HFFc6 (cell line): ENCODE results near the gene ALG12. TPM values are rescaled to one million over a fixed set of nuclear protein-coding genes. Genes with fewer than 3 reads are reported as not detected.

Experiments used
- DNase-seq: peaks from one replicate; pipeline ENCODE4 v3.0.0-alpha.2; 2018
- H3K27ac Mint-ChIP-seq: 2 replicates; pipeline ENCODE4 v1.8.0; 2020; ENCODE audit warnings: mild to moderate bottlenecking, mixed read lengths
- H3K27me3 Mint-ChIP-seq: 2 replicates; pipeline ENCODE4 v1.8.0; 2021; ENCODE audit warnings: mild to moderate bottlenecking, moderate library complexity, mixed read lengths; ENCODE audit not compliant: insufficient read depth
- H3K36me3 Mint-ChIP-seq: 2 replicates; pipeline ENCODE4 v1.8.0; 2021; ENCODE audit warnings: low read depth, mixed read lengths
- H3K4me1 Mint-ChIP-seq: 2 replicates; pipeline ENCODE4 v1.8.0; 2020; ENCODE audit warnings: low read depth, mixed read lengths
- H3K4me3 Mint-ChIP-seq: 2 replicates; pipeline ENCODE4 v1.8.0; 2020; ENCODE audit warnings: mild to moderate bottlenecking, moderate library complexity, mixed read lengths
- H3K9me3 Mint-ChIP-seq: 2 replicates; pipeline ENCODE4 v1.8.0; 2020; ENCODE audit warnings: mild to moderate bottlenecking, mixed read lengths
- total RNA-seq, 6 experiments: library from RNA; stranded (reverse); fragmentation: NEBNext Ultra II Directional; extraction: Animal tissue kit (Norgen Biotek cat#: 25700); gene quantifications; 2 replicates in 1 of 6; 3 replicates in 5 of 6; pipeline ENCODE4 v1.2.3, GENCODE V29; 2021
- TF ChIP-seq, protein P1 (sequence below): fragments of 200-600 bp; sonication (generic); IDR thresholded peaks from 2 replicates; pipeline ENCODE4 v1.5.0; 2021; ENCODE audit warnings: antibody characterized with exemption, mild to moderate bottlenecking

ALG12 gene
- total RNA-seq, 6 experiments from 2014 or later = 17.2 to 25.1 (median 20.2) TPM

GRCh38 chr22:49882519-49883293, 35.5 kb downstream of the ALG12 start:
- Mint-ChIP-seq H3K36me3 (peaks cover 71% of the 10 kb centered on the region), H3K9me3 (peaks cover 19% of the 10 kb centered on the region), H3K4me3 (no peak overlapping the region), H3K4me1 (peaks cover 14% of the 10 kb centered on the region), H3K27me3 (peaks cover 1% of the 10 kb centered on the region; the same call in 1 of the 2 replicates), H3K27ac (no peak overlapping the region)
- TF ChIP-seq, protein P1, sequence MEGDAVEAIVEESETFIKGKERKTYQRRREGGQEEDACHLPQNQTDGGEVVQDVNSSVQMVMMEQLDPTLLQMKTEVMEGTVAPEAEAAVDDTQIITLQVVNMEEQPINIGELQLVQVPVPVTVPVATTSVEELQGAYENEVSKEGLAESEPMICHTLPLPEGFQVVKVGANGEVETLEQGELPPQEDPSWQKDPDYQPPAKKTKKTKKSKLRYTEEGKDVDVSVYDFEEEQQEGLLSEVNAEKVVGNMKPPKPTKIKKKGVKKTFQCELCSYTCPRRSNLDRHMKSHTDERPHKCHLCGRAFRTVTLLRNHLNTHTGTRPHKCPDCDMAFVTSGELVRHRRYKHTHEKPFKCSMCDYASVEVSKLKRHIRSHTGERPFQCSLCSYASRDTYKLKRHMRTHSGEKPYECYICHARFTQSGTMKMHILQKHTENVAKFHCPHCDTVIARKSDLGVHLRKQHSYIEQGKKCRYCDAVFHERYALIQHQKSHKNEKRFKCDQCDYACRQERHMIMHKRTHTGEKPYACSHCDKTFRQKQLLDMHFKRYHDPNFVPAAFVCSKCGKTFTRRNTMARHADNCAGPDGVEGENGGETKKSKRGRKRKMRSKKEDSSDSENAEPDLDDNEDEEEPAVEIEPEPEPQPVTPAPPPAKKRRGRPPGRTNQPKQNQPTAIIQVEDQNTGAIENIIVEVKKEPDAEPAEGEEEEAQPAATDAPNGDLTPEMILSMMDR = no peak
- no peak for DNase-seq

GRCh38 chr22:49881856-49882255, 36.4 kb downstream of the ALG12 start:
- Mint-ChIP-seq H3K27me3 (peaks cover 1% of the 10 kb centered on the region; the same call in 1 of the 2 replicates), H3K9me3 (peaks cover 20% of the 10 kb centered on the region), H3K4me3 (no peak overlapping the region), H3K36me3 (peaks cover 68% of the 10 kb centered on the region), H3K27ac (no peak overlapping the region), H3K4me1 (peaks cover 14% of the 10 kb centered on the region)
- TF ChIP-seq, protein P1 = no peak
- no peak for DNase-seq

- no peak for DNase-seq
- Mint-ChIP-seq H3K36me3 (peaks cover 64% of the 10 kb centered on the region), H3K4me3 (no peak overlapping the region), H3K27ac (no peak overlapping the region), H3K4me1 (peaks cover 14% of the 10 kb centered on the region), H3K27me3 (peaks cover 1% of the 10 kb centered on the region; the same call in 1 of the 2 replicates), H3K9me3 (peaks cover 23% of the 10 kb centered on the region)
- TF ChIP-seq, protein P1 = no peak
These were observed 38.0 kb downstream of the ALG12 start for GRCh38 chr22:49880281-49880680.

- Mint-ChIP-seq H3K36me3 (peaks cover 64% of the 10 kb centered on the region), H3K27ac (no peak overlapping the region), H3K4me1 (peaks cover 14% of the 10 kb centered on the region), H3K27me3 (peaks cover 1% of the 10 kb centered on the region; the same call in 1 of the 2 replicates), H3K9me3 (peaks cover 23% of the 10 kb centered on the region), H3K4me3 (no peak overlapping the region)
- no peak for DNase-seq
- TF ChIP-seq, protein P1 = no peak
These were observed 38.4 kb downstream of the ALG12 start for GRCh38 chr22:49879871-49880270.

DNA sequence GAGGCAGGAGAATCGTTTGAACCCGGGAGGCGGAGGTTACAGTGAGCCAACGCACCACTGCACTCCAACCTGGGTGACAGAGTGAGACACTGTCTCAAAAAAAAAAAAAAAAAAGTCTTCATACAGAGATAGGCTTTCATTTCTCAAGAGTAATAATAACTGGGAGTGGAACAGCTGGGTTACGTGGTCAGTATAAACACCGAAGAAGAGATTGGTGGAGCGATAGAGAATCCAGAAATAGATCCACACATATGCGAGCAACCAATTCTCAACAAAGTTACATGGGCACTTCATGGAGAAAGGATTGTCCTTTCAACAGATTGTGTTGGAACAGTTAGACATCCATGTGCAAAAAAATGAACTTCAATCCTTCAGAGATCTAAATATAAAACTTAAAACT, 40.0 kb downstream of the ALG12 start:
- TF ChIP-seq, protein P1 = no peak
- H3K36me3 Mint-ChIP-seq = peaks cover 60% of the 10 kb centered on the region
- no peak overlapping the region for H3K4me3 Mint-ChIP-seq
- peaks cover 9% of the 10 kb centered on the region for H3K4me1 Mint-ChIP-seq
- H3K27ac Mint-ChIP-seq = no peak overlapping the region
- no peak for DNase-seq
- H3K27me3 Mint-ChIP-seq = peaks cover 1% of the 10 kb centered on the region; the same call in 1 of the 2 replicates
- peaks cover 20% of the 10 kb centered on the region for H3K9me3 Mint-ChIP-seq
